ENCODE measurements around the gene ADD1. TPM values are rescaled to one million over a fixed set of nuclear protein-coding genes. Genes with fewer than 3 reads are reported as not detected.

Gene ADD1
- total RNA-seq, 4 donors from 2014 or later: 144 to 273 (median 203) TPM

GRCh38 chr4:2941138-2942036 lies 97.7 kb downstream of the ADD1 start:
- TF ChIP-seq, protein P1, sequence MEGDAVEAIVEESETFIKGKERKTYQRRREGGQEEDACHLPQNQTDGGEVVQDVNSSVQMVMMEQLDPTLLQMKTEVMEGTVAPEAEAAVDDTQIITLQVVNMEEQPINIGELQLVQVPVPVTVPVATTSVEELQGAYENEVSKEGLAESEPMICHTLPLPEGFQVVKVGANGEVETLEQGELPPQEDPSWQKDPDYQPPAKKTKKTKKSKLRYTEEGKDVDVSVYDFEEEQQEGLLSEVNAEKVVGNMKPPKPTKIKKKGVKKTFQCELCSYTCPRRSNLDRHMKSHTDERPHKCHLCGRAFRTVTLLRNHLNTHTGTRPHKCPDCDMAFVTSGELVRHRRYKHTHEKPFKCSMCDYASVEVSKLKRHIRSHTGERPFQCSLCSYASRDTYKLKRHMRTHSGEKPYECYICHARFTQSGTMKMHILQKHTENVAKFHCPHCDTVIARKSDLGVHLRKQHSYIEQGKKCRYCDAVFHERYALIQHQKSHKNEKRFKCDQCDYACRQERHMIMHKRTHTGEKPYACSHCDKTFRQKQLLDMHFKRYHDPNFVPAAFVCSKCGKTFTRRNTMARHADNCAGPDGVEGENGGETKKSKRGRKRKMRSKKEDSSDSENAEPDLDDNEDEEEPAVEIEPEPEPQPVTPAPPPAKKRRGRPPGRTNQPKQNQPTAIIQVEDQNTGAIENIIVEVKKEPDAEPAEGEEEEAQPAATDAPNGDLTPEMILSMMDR (IDR thresholded peaks at IDR 0.05; ENCODE audit: low read depth): no peak

DNA sequence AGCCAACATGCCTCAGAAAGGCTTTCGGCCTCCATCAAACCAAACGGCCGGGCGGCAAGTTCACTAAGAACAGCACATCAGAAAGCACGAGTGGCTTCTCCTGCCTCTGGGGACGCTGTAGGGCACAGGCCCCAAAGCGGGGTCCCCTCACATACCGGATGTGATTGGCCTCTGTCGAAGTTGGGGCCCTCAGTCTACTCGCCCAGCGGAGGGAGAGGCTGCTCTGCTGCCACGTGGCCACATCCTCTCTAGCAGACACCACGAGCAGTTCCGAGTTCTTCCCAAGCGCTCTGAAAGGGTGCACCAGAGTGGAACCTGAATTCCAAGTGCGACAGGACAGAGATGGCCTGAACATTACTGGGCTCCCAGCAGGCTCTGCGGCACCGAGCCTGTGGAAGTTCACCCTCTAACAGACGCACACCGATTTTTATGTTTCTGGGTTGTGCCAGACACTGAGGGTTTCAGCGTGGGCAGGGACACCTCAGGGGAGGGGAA lies 98.4 kb downstream of the ADD1 start:
- TF ChIP-seq, protein P1 (IDR thresholded peaks at IDR 0.05; ENCODE audit: low read depth): no peak

- TF ChIP-seq, protein P1 (IDR thresholded peaks at IDR 0.05; ENCODE audit: low read depth): no peak
These were observed 99.1 kb downstream of the ADD1 start for GRCh38 chr4:2942532-2943363.

GRCh38 chr4:2943364-2944090 lies 99.9 kb downstream of the ADD1 start:
- TF ChIP-seq, protein P1 (IDR thresholded peaks at IDR 0.05; ENCODE audit: low read depth): no peak

DNA sequence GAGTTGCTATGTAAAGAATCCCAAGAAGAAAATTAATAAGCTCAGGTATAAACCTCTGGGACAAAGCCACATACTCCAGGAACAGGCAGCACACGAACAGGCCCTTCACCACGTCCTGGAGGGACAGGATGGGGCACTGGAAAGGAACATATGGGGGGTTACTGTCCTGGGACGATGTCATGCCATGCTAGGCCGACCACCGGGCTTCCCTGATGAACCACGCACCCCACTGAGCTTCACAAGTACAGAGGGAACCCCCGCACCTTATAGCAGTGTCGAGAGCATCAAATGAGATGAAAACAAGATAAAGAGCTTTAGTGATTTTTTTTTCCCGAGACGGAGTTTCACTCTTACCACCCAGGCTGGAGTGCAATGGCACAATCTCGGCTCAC lies 100.4 kb downstream of the ADD1 start:
- TF ChIP-seq, protein P1 (IDR thresholded peaks at IDR 0.05; ENCODE audit: low read depth): no peak

GRCh38 chr4:2944586-2945526 lies 101.2 kb downstream of the ADD1 start:
- TF ChIP-seq, protein P1 (IDR thresholded peaks at IDR 0.05; ENCODE audit: low read depth): no peak
